Measurements from ENCODE around the gene CFAP69. TPM values are rescaled to one million over a fixed set of nuclear protein-coding genes. Genes with fewer than 3 reads are reported as not detected.

Gene CFAP69
- total RNA-seq, 1 donor, result 5.4 TPM

GRCh38 chr7:90320418-90320800 lies 75.4 kb downstream of the CFAP69 start:
- no peaks in the 10 kb centered on the region for H3K9me3 ChIP-seq (ENCODE audit: low read depth, low read length)
- H3K27me3 ChIP-seq (ENCODE audit: insufficient read depth, low read length), result peaks cover 48% of the 10 kb centered on the region
- H3K27ac ChIP-seq (ENCODE audit: low read depth, low read length), result no peak overlapping the region
- no peaks in the 10 kb centered on the region for H3K36me3 ChIP-seq (ENCODE audit: insufficient read depth, low read length)
- peak overlapping the region; percentile 78 for H3K4me2 ChIP-seq (ENCODE audit: insufficient read depth, low read length)
- peak overlapping the region; percentile 59 for H2AFZ ChIP-seq (ENCODE audit: low read length)
- H3K4me1 ChIP-seq (ENCODE audit: insufficient read depth, low read length), result peaks cover 3% of the 10 kb centered on the region
- DNase-seq (ENCODE audit: insufficient read length, low spot score, missing footprints), result no peak
- no peaks in the 10 kb centered on the region for H4K20me1 ChIP-seq (ENCODE audit: insufficient read depth, low read length)
- H3K4me3 ChIP-seq (ENCODE audit: insufficient read depth, low read length), result peak overlapping the region; percentile 59
- H3K79me2 ChIP-seq (ENCODE audit: insufficient read depth, low read length), result no peaks in the 10 kb centered on the region
- TF ChIP-seq CTCF (IDR thresholded peaks at IDR 0.05; ENCODE audit: extremely low read depth, low read depth, low read length), result no peak

- Histone ChIP-seq H3K79me2 (ENCODE audit: insufficient read depth, low read length) (no peaks in the 10 kb centered on the region), H3K27ac (ENCODE audit: low read depth, low read length) (no peak within 1 kb of the TSS), H3K9me3 (ENCODE audit: low read depth, low read length) (no peaks in the 10 kb centered on the region), H3K4me3 (ENCODE audit: insufficient read depth, low read length) (peak within 1 kb of the TSS; percentile 59), H3K4me2 (ENCODE audit: insufficient read depth, low read length) (peak within 1 kb of the TSS; percentile 78), H3K36me3 (ENCODE audit: insufficient read depth, low read length) (no peaks in the 10 kb centered on the region), H4K20me1 (ENCODE audit: insufficient read depth, low read length) (no peaks in the 10 kb centered on the region), H3K27me3 (ENCODE audit: insufficient read depth, low read length) (peaks cover 48% of the 10 kb centered on the region), H3K4me1 (ENCODE audit: insufficient read depth, low read length) (peaks cover 3% of the 10 kb centered on the region), H2AFZ (ENCODE audit: low read length) (peak within 1 kb of the TSS; percentile 59)
- TF ChIP-seq CTCF (IDR thresholded peaks at IDR 0.05; ENCODE audit: extremely low read depth, low read depth, low read length), result no peak
- DNase-seq (ENCODE audit: insufficient read length, low spot score, missing footprints), result peak; percentile 86
These were observed 76.0 kb downstream of the CFAP69 start, which contains the start of gene FAM237B for GRCh38 chr7:90320801-90321494. Gene FAM237B, minus strand, starts transcription at chr7:90321304. Its CDS starts 1,556 bp downstream, at chr7:90319748.

DNA sequence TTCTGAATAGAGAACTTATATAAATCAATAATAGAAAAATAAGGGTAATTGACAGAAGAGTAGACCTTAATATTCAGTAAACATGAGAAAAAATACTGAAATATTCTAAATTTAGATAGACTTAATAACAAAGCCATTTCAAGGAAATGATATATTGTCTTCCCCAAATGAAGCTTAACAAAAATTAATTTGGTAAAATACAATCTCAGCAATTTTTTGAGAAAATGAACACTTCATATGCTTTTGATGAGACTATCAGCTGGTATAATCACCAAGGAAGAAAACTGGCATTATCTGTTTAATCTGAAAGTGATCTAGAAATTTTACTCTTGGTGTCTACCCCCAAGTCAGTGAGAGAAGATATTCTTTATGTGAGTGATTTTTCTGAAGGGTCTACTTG lies 77.9 kb downstream of the CFAP69 start:
- Histone ChIP-seq H3K4me3 (ENCODE audit: insufficient read depth, low read length) (no peak overlapping the region), H3K79me2 (ENCODE audit: insufficient read depth, low read length) (no peaks in the 10 kb centered on the region), H2AFZ (ENCODE audit: low read length) (no peak overlapping the region), H4K20me1 (ENCODE audit: insufficient read depth, low read length) (no peaks in the 10 kb centered on the region), H3K4me1 (ENCODE audit: insufficient read depth, low read length) (peaks cover 3% of the 10 kb centered on the region), H3K27me3 (ENCODE audit: insufficient read depth, low read length) (peaks cover 48% of the 10 kb centered on the region), H3K9me3 (ENCODE audit: low read depth, low read length) (no peaks in the 10 kb centered on the region), H3K4me2 (ENCODE audit: insufficient read depth, low read length) (no peak overlapping the region), H3K36me3 (ENCODE audit: insufficient read depth, low read length) (no peaks in the 10 kb centered on the region), H3K27ac (ENCODE audit: low read depth, low read length) (no peak overlapping the region)
- no peak for TF ChIP-seq CTCF (IDR thresholded peaks at IDR 0.05; ENCODE audit: extremely low read depth, low read depth, low read length)
- no peak for DNase-seq (ENCODE audit: insufficient read length, low spot score, missing footprints)

- no peak for DNase-seq (ENCODE audit: insufficient read length, low spot score, missing footprints)
- Histone ChIP-seq H3K36me3 (ENCODE audit: insufficient read depth, low read length) (no peaks in the 10 kb centered on the region), H4K20me1 (ENCODE audit: insufficient read depth, low read length) (no peaks in the 10 kb centered on the region), H3K4me3 (ENCODE audit: insufficient read depth, low read length) (no peak overlapping the region), H2AFZ (ENCODE audit: low read length) (no peak overlapping the region), H3K4me2 (ENCODE audit: insufficient read depth, low read length) (no peak overlapping the region), H3K4me1 (ENCODE audit: insufficient read depth, low read length) (no peaks in the 10 kb centered on the region), H3K79me2 (ENCODE audit: insufficient read depth, low read length) (no peaks in the 10 kb centered on the region), H3K9me3 (ENCODE audit: low read depth, low read length) (no peaks in the 10 kb centered on the region), H3K27me3 (ENCODE audit: insufficient read depth, low read length) (peaks cover 23% of the 10 kb centered on the region), H3K27ac (ENCODE audit: low read depth, low read length) (no peak overlapping the region)
- TF ChIP-seq CTCF (IDR thresholded peaks at IDR 0.05; ENCODE audit: extremely low read depth, low read depth, low read length), result no peak
These were observed 81.5 kb downstream of the CFAP69 start for GRCh38 chr7:90326500-90326899.
